HEK293 (cell line): ENCODE data around the gene ALG11.

Experiments used
- OSR2 ChIP-seq: fragments of 450-650 bp; formaldehyde crosslinking; IDR thresholded peaks from 2 replicates; pipeline ENCODE4 v1.5.1; 2016; ENCODE audit warnings: missing biosample characterization, missing genetic modification characterization
- REST ChIP-seq: fragments of 450-650 bp; formaldehyde crosslinking; IDR thresholded peaks from 2 replicates; pipeline ENCODE4 v1.5.1; 2016; ENCODE audit warnings: missing biosample characterization, missing genetic modification characterization
- YY1 ChIP-seq: fragments of 450-650 bp; formaldehyde crosslinking; IDR thresholded peaks from 2 replicates; pipeline ENCODE4 v1.5.1; 2018; ENCODE audit warnings: missing biosample characterization, missing genetic modification characterization
- ZBTB11 ChIP-seq: fragments of 450-650 bp; formaldehyde crosslinking; conservative IDR thresholded peaks from 2 replicates; pipeline ENCODE4 v1.5.1; 2016; ENCODE audit warnings: low read depth, missing biosample characterization, missing genetic modification characterization
- ZFHX2 ChIP-seq: fragments of 450-650 bp; formaldehyde crosslinking; conservative IDR thresholded peaks from 2 replicates; pipeline ENCODE4 v1.5.1; 2016; ENCODE audit warnings: missing biosample characterization, missing genetic modification characterization
- ZNF112 ChIP-seq: fragments of 450-650 bp; formaldehyde crosslinking; IDR thresholded peaks from 2 replicates; pipeline ENCODE4 v1.5.0; 2017; ENCODE audit warnings: missing biosample characterization, missing genetic modification characterization
- ZNF202 ChIP-seq: fragments of 450-650 bp; formaldehyde crosslinking; IDR thresholded peaks from 2 replicates; pipeline ENCODE4 v1.5.1; 2016; ENCODE audit warnings: missing biosample characterization, missing genetic modification characterization, borderline replicate concordance
- ZNF280D ChIP-seq: fragments of 450-650 bp; formaldehyde crosslinking; IDR thresholded peaks from 2 replicates; pipeline ENCODE4 v1.5.1; 2016; ENCODE audit warnings: missing biosample characterization, missing genetic modification characterization
- ZNF391 ChIP-seq: fragments of 450-650 bp; formaldehyde crosslinking; IDR thresholded peaks from 2 replicates; pipeline ENCODE4 v1.5.1; 2016; ENCODE audit warnings: low read depth, missing biosample characterization, missing genetic modification characterization, borderline replicate concordance
- ZNF768 ChIP-seq: fragments of 450-650 bp; formaldehyde crosslinking; IDR thresholded peaks from 2 replicates; pipeline ENCODE4 v1.5.1; 2018; ENCODE audit warnings: missing biosample characterization, mild to moderate bottlenecking, missing genetic modification characterization
- TF ChIP-seq, protein P1 (sequence below): fragments of 450-650 bp; formaldehyde crosslinking; IDR thresholded peaks from 2 replicates; pipeline ENCODE4 v1.5.1; 2016; ENCODE audit warnings: missing biosample characterization, missing genetic modification characterization
- TF ChIP-seq, protein P2 (sequence below): fragments of 450-650 bp; formaldehyde crosslinking; IDR thresholded peaks from 2 replicates; pipeline ENCODE4 v1.5.1; 2016; ENCODE audit warnings: missing biosample characterization, missing genetic modification characterization

- TF ChIP-seq, protein P1, sequence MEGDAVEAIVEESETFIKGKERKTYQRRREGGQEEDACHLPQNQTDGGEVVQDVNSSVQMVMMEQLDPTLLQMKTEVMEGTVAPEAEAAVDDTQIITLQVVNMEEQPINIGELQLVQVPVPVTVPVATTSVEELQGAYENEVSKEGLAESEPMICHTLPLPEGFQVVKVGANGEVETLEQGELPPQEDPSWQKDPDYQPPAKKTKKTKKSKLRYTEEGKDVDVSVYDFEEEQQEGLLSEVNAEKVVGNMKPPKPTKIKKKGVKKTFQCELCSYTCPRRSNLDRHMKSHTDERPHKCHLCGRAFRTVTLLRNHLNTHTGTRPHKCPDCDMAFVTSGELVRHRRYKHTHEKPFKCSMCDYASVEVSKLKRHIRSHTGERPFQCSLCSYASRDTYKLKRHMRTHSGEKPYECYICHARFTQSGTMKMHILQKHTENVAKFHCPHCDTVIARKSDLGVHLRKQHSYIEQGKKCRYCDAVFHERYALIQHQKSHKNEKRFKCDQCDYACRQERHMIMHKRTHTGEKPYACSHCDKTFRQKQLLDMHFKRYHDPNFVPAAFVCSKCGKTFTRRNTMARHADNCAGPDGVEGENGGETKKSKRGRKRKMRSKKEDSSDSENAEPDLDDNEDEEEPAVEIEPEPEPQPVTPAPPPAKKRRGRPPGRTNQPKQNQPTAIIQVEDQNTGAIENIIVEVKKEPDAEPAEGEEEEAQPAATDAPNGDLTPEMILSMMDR (tag by site-specific recombination): no peak
- TF ChIP-seq ZNF112 (no peak), ZNF202 (tag by site-specific recombination) (no peak), REST (no peak), ZNF391 (tag by site-specific recombination) (no peak), ZNF768 (tag by site-specific recombination) (no peak), ZBTB11 (tag by site-specific recombination) (no peak), ZFHX2 (tag by site-specific recombination) (no peak), YY1 (tag by site-specific recombination) (no peak), OSR2 (no peak), ZNF280D (no peak)
- TF ChIP-seq, protein P2, sequence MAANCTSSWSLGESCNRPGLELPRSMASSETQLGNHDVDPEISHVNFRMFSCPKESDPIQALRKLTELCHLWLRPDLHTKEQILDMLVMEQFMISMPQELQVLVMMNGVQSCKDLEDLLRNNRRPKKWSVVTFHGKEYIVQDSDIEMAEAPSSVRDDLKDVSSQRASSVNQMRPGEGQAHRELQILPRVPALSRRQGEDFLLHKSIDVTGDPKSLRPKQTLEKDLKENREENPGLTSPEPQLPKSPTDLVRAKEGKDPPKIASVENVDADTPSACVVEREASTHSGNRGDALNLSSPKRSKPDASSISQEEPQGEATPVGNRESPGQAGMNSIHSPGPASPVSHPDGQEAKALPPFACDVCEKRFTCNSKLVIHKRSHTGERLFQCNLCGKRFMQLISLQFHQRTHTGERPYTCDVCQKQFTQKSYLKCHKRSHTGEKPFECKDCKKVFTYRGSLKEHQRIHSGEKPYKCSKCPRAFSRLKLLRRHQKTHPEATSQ: no peak
Measured at GRCh38 chr13:51977625-51978024, 34.6 kb upstream of the ALG11 start.
